Muscle layer of colon (tissue), 2 donors: ENCODE data around the gene CNOT10.
"Not testable (repeated sequence)": the region's sequence is repeated elsewhere in the genome, so short reads cannot be mapped to it uniquely, and the experiment has no call there.

ENCODE experiments used
- H3K27ac ChIP-seq: one replicate; pipeline ENCODE4 v1.7.0; 2013; ENCODE audit warnings: low read depth, mild to moderate bottlenecking, low read length, moderate library complexity
- H3K27me3 ChIP-seq, 2 donors: one replicate each; pipeline ENCODE4 v1.7.0; 2013; ENCODE audit warnings: low read length in 2 of 2, mild to moderate bottlenecking in 2 of 2; ENCODE audit not compliant: insufficient read depth in 2 of 2, control insufficient read depth in 1 of 2
- H3K36me3 ChIP-seq: one replicate; pipeline ENCODE4 v1.7.0; 2013; ENCODE audit warnings: mild to moderate bottlenecking, low read length; ENCODE audit not compliant: insufficient read depth
- H3K4me1 ChIP-seq: one replicate; pipeline ENCODE4 v1.7.0; 2013; ENCODE audit warnings: mild to moderate bottlenecking, low read length; ENCODE audit not compliant: insufficient read depth
- H3K4me3 ChIP-seq, 2 donors: one replicate each; pipeline ENCODE4 v1.7.0; 2013; ENCODE audit warnings: low read length in 2 of 2, low read depth in 1 of 2, mild to moderate bottlenecking in 1 of 2, moderate library complexity in 1 of 2
- H3K9ac ChIP-seq: one replicate; pipeline ENCODE4 v1.7.0; 2013; ENCODE audit warnings: low read length
- H3K9me3 ChIP-seq: one replicate; pipeline ENCODE4 v1.7.0; 2013; ENCODE audit warnings: mild to moderate bottlenecking, low read length
- donor health status: abdominal sarcoma.
- donor health status: Adenocarcinoma of cecum.

Gene CNOT10

GRCh38 chr3:32713181-32713580 is 28.2 kb downstream of the CNOT10 start:
- Histone ChIP-seq H3K9me3 (no peaks in the 10 kb centered on the region), H3K27ac (no peak overlapping the region), H3K36me3 (peaks cover 20% of the 10 kb centered on the region), H3K4me3 (no peak overlapping the region), H3K9ac (no peak overlapping the region), H3K4me1 (no peaks in the 10 kb centered on the region), H3K27me3 (no peaks in the 10 kb centered on the region)

DNA sequence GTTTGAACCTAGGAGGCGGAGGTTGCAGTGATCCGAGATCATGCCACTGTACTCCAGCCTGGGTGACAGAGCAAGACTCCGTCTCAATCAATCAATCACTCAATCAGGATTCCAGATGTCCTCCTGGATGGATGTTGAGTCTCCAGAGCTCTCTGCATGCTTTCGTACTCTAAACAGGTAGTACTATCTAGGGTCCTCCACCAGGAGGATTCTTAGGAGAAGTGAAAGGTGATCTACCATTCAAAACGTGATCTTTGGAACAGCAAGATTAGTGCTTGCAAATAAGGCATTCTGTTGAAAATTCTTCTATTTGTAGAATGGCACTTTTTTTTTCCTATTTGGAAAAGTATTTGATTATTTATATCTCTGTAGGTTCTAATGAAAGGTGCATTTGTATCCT is 34.3 kb downstream of the CNOT10 start:
- Histone ChIP-seq H3K9ac (no peak overlapping the region), H3K4me1 (no peaks in the 10 kb centered on the region), H3K27ac (no peak overlapping the region), H3K9me3 (no peaks in the 10 kb centered on the region), H3K4me3 (no peak overlapping the region), H3K36me3 (peaks cover 5% of the 10 kb centered on the region), H3K27me3 (no peaks in the 10 kb centered on the region)

DNA sequence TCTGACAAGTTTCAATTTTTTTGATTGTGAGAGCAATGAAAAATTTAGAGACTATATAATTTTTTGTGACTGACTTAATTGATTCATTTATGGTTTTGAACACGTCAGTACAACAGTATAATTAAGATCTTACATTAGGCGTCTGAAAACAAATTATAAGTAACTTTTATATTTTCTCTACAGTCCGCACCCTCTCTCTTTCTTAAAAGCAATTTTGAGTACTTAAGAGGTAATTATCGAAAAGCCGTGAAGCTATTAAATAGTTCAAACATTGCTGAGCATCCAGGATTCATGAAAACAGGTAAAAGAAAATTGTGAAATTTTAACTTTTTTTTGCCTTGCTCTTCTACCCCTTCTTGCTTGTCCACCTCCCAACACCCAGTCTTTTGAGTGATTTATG is 34.9 kb downstream of the CNOT10 start:
- H3K27ac ChIP-seq: no peak overlapping the region
- H3K36me3 ChIP-seq: peaks cover 5% of the 10 kb centered on the region
- no peaks in the 10 kb centered on the region for H3K9me3 ChIP-seq
- no peak overlapping the region for H3K9ac ChIP-seq
- no peaks in the 10 kb centered on the region for H3K4me1 ChIP-seq
- no peaks in the 10 kb centered on the region for H3K27me3 ChIP-seq
- H3K4me3 ChIP-seq: no peak overlapping the region

DNA sequence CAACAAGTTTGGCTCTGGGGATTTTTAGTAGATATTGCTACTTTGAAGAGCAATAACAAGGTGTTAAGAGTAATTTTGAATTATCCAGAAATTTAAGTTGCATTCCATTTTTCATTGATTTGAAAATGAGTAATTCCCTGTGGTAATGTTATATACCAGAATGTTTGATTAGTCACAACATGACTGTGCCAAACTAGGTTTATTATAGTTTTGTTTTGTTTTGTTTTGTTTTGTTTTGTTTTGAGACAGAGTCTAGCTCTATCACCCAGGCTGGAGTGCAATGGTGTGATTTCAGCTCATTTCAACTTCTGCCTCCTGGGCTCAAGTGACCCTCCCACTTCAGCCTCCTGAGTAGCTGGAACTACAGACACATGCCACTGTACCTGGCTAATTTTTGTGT is 40.7 kb downstream of the CNOT10 start:
- Histone ChIP-seq H3K4me1 (no peaks in the 10 kb centered on the region), H3K4me3 (no peak overlapping the region), H3K27ac (no peak overlapping the region), H3K27me3 (no peaks in the 10 kb centered on the region), H3K9me3 (no peaks in the 10 kb centered on the region), H3K36me3 (peaks cover 21% of the 10 kb centered on the region), H3K9ac (no peak overlapping the region)

- H3K27me3 ChIP-seq: no peaks in the 10 kb centered on the region
- peaks cover 6% of the 10 kb centered on the region for H3K36me3 ChIP-seq
- H3K9ac ChIP-seq: no peak overlapping the region
- H3K4me1 ChIP-seq: no peaks in the 10 kb centered on the region
- H3K4me3 ChIP-seq: no peak overlapping the region
- no peak overlapping the region for H3K27ac ChIP-seq
- no peaks in the 10 kb centered on the region for H3K9me3 ChIP-seq
These were observed 48.7 kb downstream of the CNOT10 start for GRCh38 chr3:32733631-32734229.

DNA sequence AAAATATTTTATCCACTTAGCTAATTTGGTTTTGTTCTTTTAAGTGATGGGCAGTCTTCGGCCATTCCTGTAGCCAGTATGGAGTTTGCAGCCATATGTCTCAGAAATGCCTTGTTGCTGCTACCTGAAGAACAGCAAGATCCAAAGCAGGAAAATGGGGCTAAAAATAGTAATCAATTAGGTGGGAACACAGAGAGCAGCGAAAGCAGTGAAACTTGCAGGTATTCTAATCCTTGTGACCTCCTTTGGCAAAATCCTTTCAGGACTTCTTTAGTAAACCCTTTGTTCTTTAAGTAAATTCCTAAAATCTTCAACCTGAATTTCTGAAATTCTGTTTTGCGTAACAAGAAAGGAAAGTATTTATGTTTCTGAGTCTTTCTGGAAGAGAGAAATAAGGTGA is 49.8 kb downstream of the CNOT10 start:
- no peaks in the 10 kb centered on the region for H3K4me1 ChIP-seq
- no peak overlapping the region for H3K27ac ChIP-seq
- no peak overlapping the region for H3K4me3 ChIP-seq
- no peaks in the 10 kb centered on the region for H3K36me3 ChIP-seq
- H3K27me3 ChIP-seq: no peaks in the 10 kb centered on the region
- no peak overlapping the region for H3K9ac ChIP-seq
- H3K9me3 ChIP-seq: no peaks in the 10 kb centered on the region

DNA sequence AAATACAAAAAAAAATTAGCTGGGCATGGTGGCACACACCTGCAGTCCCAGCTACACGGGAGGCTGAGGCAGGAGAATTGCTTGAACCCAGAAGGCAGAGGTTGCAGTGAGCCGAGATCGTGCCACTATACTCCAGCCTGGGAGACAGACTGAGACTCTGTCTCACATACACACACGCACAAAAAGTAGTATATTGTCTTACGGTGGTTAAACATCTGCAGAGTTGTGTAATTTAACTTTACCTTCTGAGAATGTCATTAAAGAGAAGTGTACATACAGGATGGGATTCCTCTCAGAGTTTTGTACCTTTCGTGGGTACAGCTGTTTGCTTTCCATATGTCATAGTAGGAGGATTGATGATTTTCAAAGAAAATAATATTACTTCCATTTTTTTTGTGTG is 58.5 kb downstream of the CNOT10 start:
- not testable (repeated sequence) for H3K27ac ChIP-seq, H3K36me3 ChIP-seq, H3K27me3 ChIP-seq, H3K9me3 ChIP-seq, H3K4me3 ChIP-seq, H3K9ac ChIP-seq, H3K4me1 ChIP-seq

GRCh38 chr3:32743934-32744333 is 58.9 kb downstream of the CNOT10 start:
- Histone ChIP-seq H3K9ac (no peak overlapping the region), H3K36me3 (peaks cover 5% of the 10 kb centered on the region), H3K27ac (no peak overlapping the region), H3K9me3 (no peaks in the 10 kb centered on the region), H3K4me1 (no peaks in the 10 kb centered on the region), H3K27me3 (no peaks in the 10 kb centered on the region), H3K4me3 (no peak overlapping the region)

DNA sequence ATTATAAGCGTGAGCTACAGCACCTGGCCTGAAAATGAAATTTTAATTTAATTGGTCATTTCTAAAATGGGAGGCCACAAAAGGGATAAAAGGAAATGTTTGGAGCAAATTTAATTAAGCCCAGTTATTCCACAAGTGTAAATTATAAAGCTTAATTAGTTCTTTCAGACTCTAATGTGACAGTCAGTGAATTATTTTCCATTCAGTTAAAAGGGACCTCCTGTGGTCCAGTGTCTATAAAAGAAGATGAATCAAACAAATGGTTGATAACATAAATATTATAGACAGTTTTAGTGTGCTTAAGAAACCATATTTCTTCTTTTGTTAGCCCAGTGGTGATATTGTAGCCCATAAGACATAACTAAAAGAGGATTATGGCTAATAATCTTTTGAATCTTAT is 66.4 kb downstream of the CNOT10 start:
- H3K9me3 ChIP-seq: no peaks in the 10 kb centered on the region
- H3K36me3 ChIP-seq: peaks cover 8% of the 10 kb centered on the region
- no peaks in the 10 kb centered on the region for H3K4me1 ChIP-seq
- no peaks in the 10 kb centered on the region for H3K27me3 ChIP-seq
- H3K4me3 ChIP-seq: no peak overlapping the region
- no peak overlapping the region for H3K27ac ChIP-seq
- no peak overlapping the region for H3K9ac ChIP-seq

DNA sequence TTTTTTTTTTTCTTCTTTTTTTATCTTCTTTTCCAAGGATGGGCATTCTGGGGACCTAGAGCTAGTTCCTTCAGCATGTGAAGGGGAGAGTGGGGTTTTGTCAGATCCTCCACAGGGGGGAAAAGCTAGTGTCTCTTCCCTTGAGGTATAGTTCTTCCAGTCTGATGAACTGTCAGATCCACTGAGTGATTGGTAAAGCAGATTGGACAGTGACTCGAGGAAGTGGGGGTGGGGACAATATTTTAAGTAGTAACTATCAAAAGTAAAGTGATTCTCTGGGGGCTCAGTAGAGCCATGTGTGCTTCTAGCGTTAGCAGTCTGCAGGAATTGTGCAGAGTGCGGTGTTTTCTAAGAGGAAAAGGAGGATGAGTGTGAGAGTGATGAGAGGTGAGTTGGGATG is 70.8 kb downstream of the CNOT10 start:
- Histone ChIP-seq H3K9ac (no peak overlapping the region), H3K4me1 (no peaks in the 10 kb centered on the region), H3K9me3 (no peaks in the 10 kb centered on the region), H3K36me3 (peaks cover 15% of the 10 kb centered on the region), H3K27ac (no peak overlapping the region), H3K27me3 (no peaks in the 10 kb centered on the region), H3K4me3 (no peak overlapping the region)

DNA sequence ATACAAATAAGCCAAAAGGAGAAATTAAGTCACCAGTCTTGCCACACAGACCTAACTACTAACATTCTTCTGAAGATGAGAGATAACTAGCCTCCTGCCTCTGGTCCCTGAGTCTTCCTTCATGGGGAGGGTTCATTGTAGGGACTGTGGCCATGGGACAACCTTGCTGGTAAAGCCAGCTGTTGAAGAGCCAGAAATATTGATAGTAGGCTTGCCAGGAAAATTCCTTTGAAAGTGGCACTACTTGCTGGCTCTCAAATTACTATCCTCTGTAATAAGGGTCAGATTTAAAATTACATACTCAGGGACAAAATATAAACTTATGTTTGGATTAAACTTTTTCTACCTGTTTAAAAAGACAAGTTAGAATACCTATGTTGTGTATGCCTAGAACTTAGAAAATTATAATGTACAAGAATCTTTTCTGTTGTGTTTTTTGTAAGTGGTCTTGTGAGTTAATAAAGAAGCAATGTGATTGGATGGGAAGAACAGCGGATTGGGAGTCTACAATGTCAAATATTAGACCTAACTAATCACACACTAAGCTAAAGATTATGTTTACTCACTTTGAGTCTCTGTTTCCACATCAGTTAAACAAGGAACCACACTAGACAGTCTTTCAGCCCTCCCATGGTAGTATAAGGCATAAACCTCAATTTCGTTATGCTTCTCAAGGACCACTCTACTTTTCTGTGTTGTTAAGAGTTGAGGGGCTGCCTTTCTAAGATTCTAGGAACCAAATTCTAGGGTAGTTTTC is 72.8 kb downstream of the CNOT10 start:
- Histone ChIP-seq H3K9ac (no peak overlapping the region), H3K4me3 (no peak overlapping the region), H3K4me1 (no peaks in the 10 kb centered on the region), H3K9me3 (no peaks in the 10 kb centered on the region), H3K27ac (no peak overlapping the region), H3K27me3 (no peaks in the 10 kb centered on the region), H3K36me3 (peaks cover 17% of the 10 kb centered on the region)

GRCh38 chr3:32758375-32758753 is 73.4 kb downstream of the CNOT10 start:
- no peaks in the 10 kb centered on the region for H3K27me3 ChIP-seq
- H3K9ac ChIP-seq: no peak overlapping the region
- no peaks in the 10 kb centered on the region for H3K9me3 ChIP-seq
- H3K4me3 ChIP-seq: no peak overlapping the region
- H3K4me1 ChIP-seq: no peaks in the 10 kb centered on the region
- H3K27ac ChIP-seq: no peak overlapping the region
- peaks cover 17% of the 10 kb centered on the region for H3K36me3 ChIP-seq
